ENCODE measurements around the gene NUP62. TPM values are rescaled to one million over a fixed set of nuclear protein-coding genes. Genes with fewer than 3 reads are reported as not detected.

The NUP62 gene
- polyA plus RNA-seq, 6 donors from 2014 or later: 30.3 to 59.2 (median 51.3) TPM

- ATAC-seq (ENCODE audit: low read depth in 2 of 2): no peak
- no peak for DNase-seq
- Mint-ChIP-seq H3K9me3 (peaks cover 0 to 2% (median 0%) of the 10 kb centered on the region in 7 donors), H3K4me3 (peak overlapping the region in 1 of 8 donors; percentile 18), H3K27me3 (no peaks in the 10 kb centered on the region), H3K4me1 (peaks cover 11 to 15% (median 12%) of the 10 kb centered on the region in 3 donors), H3K36me3 (peaks cover 0 to 5% of the 10 kb centered on the region in 2 donors), H3K27ac (peak overlapping the region in 1 of 6 donors; percentile 69)
Measured at GRCh38 chr19:49858088-49858985, 71.0 kb downstream of the NUP62 start.

GRCh38 chr19:49857838-49858087 is 71.5 kb downstream of the NUP62 start:
- no peak for DNase-seq

GRCh38 chr19:49857061-49857837 is 72.1 kb downstream of the NUP62 start:
- ATAC-seq (ENCODE audit: low read depth in 2 of 2) (no peak), DNase-seq (no peak)
- Mint-ChIP-seq H3K27ac (peak overlapping the region in 1 of 6 donors; percentile 69), H3K36me3 (no peaks in the 10 kb centered on the region), H3K27me3 (no peaks in the 10 kb centered on the region), H3K9me3 (no peaks in the 10 kb centered on the region), H3K4me1 (peaks cover 14 to 18% (median 16%) of the 10 kb centered on the region in 3 donors), H3K4me3 (peak overlapping the region in 1 of 8 donors; percentile 7)

More at GRCh38 chr19:49857838-49858087, 71.5 kb downstream of the NUP62 start:
- H3K4me3 Mint-ChIP-seq: peak overlapping the region in 1 of 8 donors; percentile 7
- no peaks in the 10 kb centered on the region for H3K36me3 Mint-ChIP-seq
- H3K27me3 Mint-ChIP-seq: no peaks in the 10 kb centered on the region
- no peaks in the 10 kb centered on the region for H3K9me3 Mint-ChIP-seq
- no peak for ATAC-seq (ENCODE audit: low read depth in 2 of 2)
- H3K27ac Mint-ChIP-seq: peak overlapping the region in 1 of 6 donors; percentile 69
- H3K4me1 Mint-ChIP-seq: peaks cover 9 to 13% (median 11%) of the 10 kb centered on the region in 3 donors

Other genes starting within 250 kb of the NUP62 start
- gene ADM5, start 239.9 kb downstream of the NUP62 start, polyA plus RNA-seq (ENCODE audit: low read depth in 6 of 6): under 1 TPM in 4 of 6 donors, not detected in 2; 0.19 to 0.47 (median 0.26) TPM
- gene CPT1C, start 238.4 kb downstream of the NUP62 start, polyA plus RNA-seq (ENCODE audit: low read depth in 6 of 6): not detected
- gene TSKS, start 166.2 kb downstream of the NUP62 start, polyA plus RNA-seq (ENCODE audit: low read depth in 6 of 6): under 1 TPM in 1 of 6 donors, not detected in 5; 0.18 TPM
- gene AP2A1, start 162.5 kb downstream of the NUP62 start, polyA plus RNA-seq (ENCODE audit: low read depth in 6 of 6): 1 to 10 TPM; 3.9 to 8.0 (median 5.0) TPM
- 1 to 10 TPM; 4.7 to 8.4 (median 5.7) TPM for gene FUZ, start 116.2 kb downstream of the NUP62 start, polyA plus RNA-seq (ENCODE audit: low read depth in 6 of 6)
- 10 to 100 TPM; 21.2 to 49.7 (median 28.9) TPM for gene MED25, start 111.2 kb downstream of the NUP62 start, polyA plus RNA-seq (ENCODE audit: low read depth in 6 of 6)
- gene PTOV1, start 78.3 kb downstream of the NUP62 start, polyA plus RNA-seq (ENCODE audit: low read depth in 6 of 6): 10 to 100 TPM; 46.1 to 98.3 (median 60.3) TPM
- 10 to 100 TPM; 39.4 to 64.9 (median 49.8) TPM for gene PNKP, start 61.9 kb downstream of the NUP62 start, polyA plus RNA-seq (ENCODE audit: low read depth in 6 of 6)
- 1 to 10 TPM; 1.5 to 6.0 (median 3.2) TPM for gene AKT1S1, start 52.1 kb downstream of the NUP62 start, polyA plus RNA-seq (ENCODE audit: low read depth in 6 of 6)
- gene TBC1D17, start 51.8 kb downstream of the NUP62 start, polyA plus RNA-seq (ENCODE audit: low read depth in 6 of 6): 10 to 100 TPM; 10.5 to 20.6 (median 12.3) TPM
- 1 to 10 TPM in 1 of 6 donors, under 1 TPM in 1, not detected in 4; 0.66 to 1.2 TPM for gene IL4I1, start 32.6 kb downstream of the NUP62 start, polyA plus RNA-seq (ENCODE audit: low read depth in 6 of 6)
- gene ATF5, start 299 bp downstream of the NUP62 start, polyA plus RNA-seq (ENCODE audit: low read depth in 6 of 6): under 1 TPM in 5 of 6 donors, not detected in 1; 0.49 to 0.99 (median 0.71) TPM
- not detected for gene SIGLEC11, start 31.7 kb upstream of the NUP62 start, polyA plus RNA-seq (ENCODE audit: low read depth in 6 of 6)
- 100 to 1,000 TPM in 1 of 6 donors, 10 to 100 TPM in 5; 78.8 to 121 (median 89.0) TPM for gene VRK3, start 95.9 kb upstream of the NUP62 start, polyA plus RNA-seq (ENCODE audit: low read depth in 6 of 6)
- 1 to 10 TPM; 3.1 to 8.6 (median 5.4) TPM for gene ZNF473, start 96.5 kb upstream of the NUP62 start, polyA plus RNA-seq (ENCODE audit: low read depth in 6 of 6)
- gene IZUMO2, start 233.8 kb upstream of the NUP62 start, polyA plus RNA-seq (ENCODE audit: low read depth in 6 of 6): not detected

Measured in naive B cell (primary cell).